ENCODE data around the gene HADHA.

DNA sequence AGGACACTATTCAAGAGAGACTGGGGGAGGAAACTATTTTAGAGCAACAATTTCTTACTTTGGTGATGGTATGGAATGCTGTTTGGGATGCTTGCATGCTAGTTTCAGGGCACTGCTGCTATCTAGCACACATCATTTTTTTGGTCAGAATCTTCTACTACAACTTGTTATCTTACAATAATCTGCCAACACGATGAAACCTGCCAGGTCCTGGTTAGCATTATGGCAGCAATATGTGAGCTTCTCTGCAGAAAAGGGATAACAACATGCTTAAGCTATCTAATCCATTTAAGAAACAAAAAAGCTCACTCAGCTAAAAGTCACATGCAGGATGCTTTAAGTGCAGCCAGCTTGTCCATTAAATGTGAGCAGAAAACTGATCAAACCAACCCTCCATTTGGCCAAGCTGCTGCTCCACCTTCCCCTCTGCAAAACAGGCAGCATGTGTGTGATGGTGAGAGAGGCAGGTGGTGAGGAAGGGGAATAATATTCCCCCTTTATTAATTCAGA, 41.4 kb downstream of the HADHA start:
- TF ChIP-seq POLR2A (IDR thresholded peaks at IDR 0.05; ENCODE audit: low read depth, low read length): no peak
- no peak for TF ChIP-seq POLR2AphosphoS5 (IDR thresholded peaks at IDR 0.05; ENCODE audit: low read depth, low read length)
- TF ChIP-seq TAF1 (IDR thresholded peaks at IDR 0.05; ENCODE audit: low read depth, low read length): no peak

Measured in GM12891 (cell line).